GM12892 (cell line): Measurements from ENCODE around the gene AP2A2.
A peak's percentile ranks its signal among the peaks of the same experiment; 100 is the strongest.

Experiments used
- DNase-seq: peaks from one replicate; pipeline ENCODE4 v3.0.0; 2011; ENCODE audit not compliant: insufficient read length
- FAIRE-seq: peaks from 2 replicates; lab custom pipeline; 2011; peaks lifted over from hg19 to GRCh38; lab: Jason Lieb, UNC
- POLR2A ChIP-seq: IDR thresholded peaks from 2 replicates; pipeline ENCODE4 v1.6.1; 2011; ENCODE audit warnings: low read depth, low read length, control low read depth
- POLR2AphosphoS5 ChIP-seq: IDR thresholded peaks from 2 replicates; pipeline ENCODE4 v1.6.1; 2011; ENCODE audit warnings: low read depth, low read length, control low read depth
- TAF1 ChIP-seq: IDR thresholded peaks from 2 replicates; pipeline ENCODE4 v1.6.1; 2011; ENCODE audit warnings: low read depth, mild to moderate bottlenecking, control low read depth, low read length, borderline replicate concordance

Gene AP2A2

DNA sequence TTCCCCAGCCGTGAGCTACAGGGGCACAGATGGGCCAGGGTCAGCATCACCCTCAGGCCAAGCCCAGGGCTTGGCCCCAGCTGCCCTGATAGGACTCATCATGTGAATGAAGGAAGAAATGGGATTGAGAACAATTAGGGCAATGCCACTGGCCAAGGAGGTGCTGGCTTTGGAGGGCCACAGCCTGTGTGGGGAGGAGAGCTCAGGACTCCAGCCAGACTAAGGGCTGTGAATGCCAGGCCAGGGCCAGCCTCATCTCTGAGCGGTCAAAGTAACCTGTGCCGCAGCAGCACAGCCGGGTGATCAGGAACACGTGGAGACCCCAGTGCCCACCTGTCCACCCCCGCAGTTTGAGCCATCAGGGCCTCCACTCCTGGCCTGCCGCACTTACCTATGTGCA, 25.1 kb upstream of the AP2A2 start:
- DNase-seq (no peak), FAIRE-seq (no peak)
- TF ChIP-seq TAF1 = no peak
- TF ChIP-seq POLR2AphosphoS5 = no peak

DNA sequence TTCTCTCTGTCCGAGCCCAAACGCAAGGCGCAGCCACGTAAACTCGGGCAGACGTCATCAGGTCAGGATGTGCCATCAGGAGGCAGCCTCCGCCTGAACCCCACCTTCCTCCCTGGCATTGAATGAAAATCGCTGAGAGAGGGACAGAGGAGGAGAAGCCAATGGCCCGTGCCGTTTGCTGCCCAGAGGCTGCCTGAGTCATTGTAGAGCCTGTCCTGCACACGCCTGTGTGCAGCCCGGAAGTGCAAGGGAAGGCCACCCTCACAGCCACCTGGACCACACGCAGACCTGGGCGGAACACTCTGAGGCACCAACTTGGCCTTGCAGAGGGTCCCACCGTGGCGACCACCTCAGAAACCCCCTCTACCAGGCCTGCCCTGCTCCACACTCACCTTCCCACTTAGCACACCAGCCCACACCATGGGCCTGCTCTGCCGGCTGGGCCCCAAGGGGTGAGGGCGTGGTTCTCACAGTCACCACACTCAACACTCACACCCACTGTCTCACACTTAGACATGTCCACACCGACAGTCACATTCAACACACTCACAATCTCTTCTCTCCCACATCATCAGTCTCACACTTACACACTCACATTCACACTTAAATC, 24.1 kb upstream of the AP2A2 start:
- FAIRE-seq (no peak), DNase-seq (no peak)

DNA sequence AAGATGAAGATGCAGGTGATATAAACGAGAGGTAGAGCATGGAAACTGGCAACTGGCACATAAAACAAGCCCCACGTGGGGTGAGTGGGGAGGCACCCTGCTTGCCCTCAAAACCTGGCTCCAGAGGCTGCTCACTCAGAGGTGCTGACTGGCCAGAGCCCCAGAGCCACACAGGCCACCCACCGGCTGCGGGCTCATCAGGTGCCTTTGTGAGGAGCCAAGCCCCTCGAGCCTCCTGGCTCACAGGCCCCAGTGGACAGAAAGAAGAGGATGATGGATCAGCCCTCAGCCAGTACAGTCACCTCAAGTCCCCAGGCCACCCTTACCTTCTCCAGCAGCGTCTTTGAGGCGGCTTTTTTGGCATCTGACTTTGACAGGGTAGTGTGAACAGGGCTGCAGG, 21.3 kb upstream of the AP2A2 start:
- no peak for FAIRE-seq
- no peak for TF ChIP-seq POLR2A
- TF ChIP-seq POLR2AphosphoS5 = no peak
- no peak for TF ChIP-seq TAF1
- DNase-seq = no peak

More for the DNA sequence above, 24.1 kb upstream of the AP2A2 start:
- TF ChIP-seq POLR2A (no peak), TAF1 (no peak), POLR2AphosphoS5 (no peak)

DNA sequence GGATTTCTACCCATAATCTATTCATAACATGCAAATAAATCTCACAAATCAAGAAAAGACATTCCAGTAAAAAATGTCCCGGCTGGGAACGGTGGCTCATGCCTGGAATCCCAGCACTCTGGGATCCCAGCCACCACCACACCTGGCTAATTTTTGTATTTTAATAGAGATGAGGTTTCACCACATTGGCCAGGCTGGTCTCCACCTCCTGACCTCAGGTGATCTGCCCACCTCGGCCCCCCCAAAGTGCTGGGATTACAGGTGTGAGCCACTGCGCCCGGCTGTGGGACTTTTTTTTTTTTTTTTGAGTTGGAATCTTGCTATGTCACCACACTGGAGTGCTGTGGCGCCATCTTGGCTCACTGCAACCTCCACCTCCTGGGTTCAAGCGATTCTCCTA, 19.7 kb upstream of the AP2A2 start:
- FAIRE-seq (no peak), DNase-seq (no peak)
- TF ChIP-seq POLR2AphosphoS5 (no peak), TAF1 (no peak), POLR2A (no peak)

DNA sequence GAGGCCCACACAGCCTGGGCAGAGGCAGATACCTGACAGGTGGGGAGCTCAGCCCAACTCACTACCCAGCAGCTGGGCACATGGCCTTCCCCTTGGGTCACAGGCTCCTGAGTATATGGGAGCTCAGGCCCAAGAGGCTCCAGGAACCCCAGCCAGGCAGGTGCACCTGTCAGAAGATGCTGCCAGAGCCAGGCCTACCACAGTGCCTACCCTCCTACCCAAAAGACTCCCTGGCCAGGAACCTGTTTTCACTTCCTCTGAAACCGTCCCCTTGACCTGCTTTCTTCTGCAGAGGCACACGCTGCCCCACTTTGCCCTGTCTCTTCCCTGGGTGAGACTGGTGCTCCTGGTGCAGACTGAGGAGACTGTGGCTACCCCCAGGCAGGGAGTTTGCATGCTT, 18.0 kb upstream of the AP2A2 start:
- FAIRE-seq = peak; percentile 64
- DNase-seq = no peak
- TF ChIP-seq POLR2A = no peak
- no peak for TF ChIP-seq TAF1
- TF ChIP-seq POLR2AphosphoS5 = no peak

DNA sequence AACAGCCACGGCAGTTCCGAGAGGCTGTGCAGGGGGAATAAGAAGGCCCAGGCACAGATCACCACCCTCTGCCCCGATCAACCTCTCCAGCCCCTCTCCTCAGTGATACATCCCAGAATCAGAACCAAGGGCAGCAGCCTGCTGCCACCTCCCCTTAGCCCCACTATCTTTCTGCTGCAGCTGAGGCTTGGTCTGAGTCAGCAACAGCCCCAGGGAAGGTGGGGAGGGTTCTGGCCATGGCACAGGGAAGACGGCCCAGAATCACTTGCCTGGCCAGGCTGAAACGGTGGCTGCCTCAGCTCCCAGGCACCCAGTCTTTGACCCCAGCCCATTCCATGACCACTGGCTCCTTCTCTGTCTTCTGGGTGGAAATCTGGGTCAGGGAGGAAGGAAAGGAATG, 17.4 kb upstream of the AP2A2 start:
- FAIRE-seq (no peak), DNase-seq (no peak)
- TF ChIP-seq POLR2A (no peak), POLR2AphosphoS5 (no peak), TAF1 (no peak)

DNA sequence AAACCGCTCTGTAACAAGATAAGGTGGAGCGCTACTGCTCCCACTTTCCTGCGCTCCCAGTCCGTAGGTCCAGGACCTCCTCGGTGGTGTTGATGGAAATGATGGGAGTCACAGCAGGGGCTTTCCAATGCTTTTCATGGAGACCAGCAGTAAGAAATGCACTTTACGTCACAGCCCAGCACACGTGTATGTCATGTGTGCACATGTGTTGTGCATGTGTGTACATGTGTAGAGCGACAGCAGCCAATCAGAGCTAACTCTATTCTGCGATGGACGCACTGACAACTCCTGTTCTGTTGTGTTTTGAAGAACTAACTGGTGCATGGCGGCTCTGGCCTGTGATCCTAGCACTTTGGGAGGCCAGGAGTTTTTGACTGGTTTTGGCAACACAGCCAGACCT, 16.3 kb upstream of the AP2A2 start:
- TF ChIP-seq TAF1 (no peak), POLR2AphosphoS5 (no peak), POLR2A (no peak)
- FAIRE-seq (peak; percentile 5), DNase-seq (no peak)

DNA sequence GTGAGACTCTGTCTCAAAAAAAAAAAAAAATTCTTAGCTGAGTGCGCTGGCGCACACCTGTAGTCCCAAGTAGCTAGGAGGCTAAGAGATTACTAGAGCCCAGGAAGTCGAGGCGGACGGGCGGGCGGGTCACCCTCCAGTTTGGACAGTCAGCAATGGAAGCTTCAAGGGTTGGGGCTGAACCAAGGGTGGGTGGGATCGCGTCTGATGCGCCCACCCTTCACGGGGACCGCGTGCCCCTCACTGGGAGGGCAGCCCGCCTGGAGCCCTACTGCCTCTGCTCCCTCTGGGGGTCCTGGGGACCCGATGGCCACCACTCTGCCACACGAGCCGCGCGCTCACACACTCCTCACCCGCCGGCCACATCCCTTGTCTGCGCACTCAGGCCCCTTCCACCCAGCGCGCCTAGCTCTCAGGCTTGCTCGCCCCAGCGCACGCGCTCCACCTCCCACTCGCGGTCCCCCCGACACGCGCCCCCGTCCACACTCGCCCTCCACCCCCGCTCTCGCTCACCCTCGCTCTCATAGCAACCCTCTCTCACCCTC, 15.6 kb upstream of the AP2A2 start:
- TF ChIP-seq POLR2A (no peak), TAF1 (no peak)
- FAIRE-seq (no peak), DNase-seq (peak; percentile 62)

DNA sequence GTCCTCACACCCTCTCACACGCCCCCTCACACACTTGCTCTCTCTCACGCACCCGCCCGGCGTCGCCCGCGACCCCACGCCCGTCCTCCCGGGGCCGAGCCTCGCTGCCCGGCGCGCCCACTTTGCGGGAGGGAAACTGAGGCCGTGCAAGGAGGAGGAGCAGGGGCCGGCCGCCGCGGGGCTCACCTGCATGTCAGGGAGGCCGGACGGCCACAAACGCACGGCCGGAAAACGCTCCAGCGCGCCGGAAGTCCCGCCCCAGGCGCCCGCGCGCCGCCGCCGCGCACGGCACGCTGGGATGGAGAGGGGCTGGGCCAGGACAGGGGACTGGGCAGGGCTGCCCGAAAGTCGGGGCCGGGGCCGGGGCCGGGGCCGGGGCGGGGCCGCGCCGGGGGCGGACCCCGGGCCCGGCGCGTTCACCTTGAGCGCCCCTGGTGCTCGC, 15.1 kb upstream of the AP2A2 start, which contains the start of gene CHID1:
Gene CHID1 (minus strand): TSS at position 222 of the 442 bp plus-strand sequence. CDS start 5,994 bp downstream, outside the sequence.
- TF ChIP-seq POLR2AphosphoS5 (no peak), POLR2A (peak; percentile 74; the same call in 1 of the 2 replicates)
- peak; percentile 92 for FAIRE-seq
- peak; percentile 99 for DNase-seq

DNA sequence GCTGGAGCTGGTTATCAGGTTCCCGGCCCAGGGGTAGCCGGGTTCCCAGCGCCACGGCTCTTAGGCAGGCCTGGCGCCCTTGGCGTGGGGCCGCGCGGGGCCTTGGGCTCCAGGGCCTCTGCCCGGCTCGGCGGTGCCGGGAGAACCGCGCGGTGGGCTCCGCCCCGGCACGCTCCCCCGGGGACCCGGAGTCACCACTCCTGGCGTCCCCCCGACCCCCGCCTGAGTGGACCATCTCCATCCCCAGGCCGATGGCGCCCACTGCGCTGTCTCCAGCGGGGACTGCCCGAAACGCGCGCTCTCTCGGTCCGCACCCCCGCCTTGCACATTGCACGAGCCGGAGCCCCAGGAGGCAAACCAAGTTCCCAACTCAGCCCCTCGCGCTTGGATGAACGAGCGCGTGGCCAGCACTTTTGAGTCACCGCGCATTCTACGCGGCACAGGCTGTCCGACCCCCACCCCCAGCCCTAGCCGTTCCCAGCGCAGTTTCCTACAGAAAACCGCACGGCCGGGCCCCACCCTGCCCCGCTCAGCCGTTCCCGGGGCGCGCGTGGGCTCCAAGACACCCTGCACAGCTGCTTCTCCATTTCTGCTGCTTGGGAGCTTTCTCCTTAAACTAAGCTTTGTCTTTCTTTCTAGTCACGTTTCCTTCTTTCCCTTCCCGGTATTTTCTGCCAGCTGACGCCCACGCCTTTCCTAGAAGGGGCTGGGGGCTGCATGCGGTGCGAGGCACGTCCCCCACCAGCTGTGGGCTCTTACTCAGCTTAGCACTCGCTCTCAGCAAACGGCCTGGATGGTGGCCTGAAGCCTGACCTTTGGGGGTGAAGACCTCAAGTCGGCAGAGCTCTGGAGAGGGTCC, 14.4 kb upstream of the AP2A2 start:
- DNase-seq = no peak
- TF ChIP-seq POLR2A (peak; percentile 71), POLR2AphosphoS5 (no peak)
- peak; percentile 56 for FAIRE-seq

DNA sequence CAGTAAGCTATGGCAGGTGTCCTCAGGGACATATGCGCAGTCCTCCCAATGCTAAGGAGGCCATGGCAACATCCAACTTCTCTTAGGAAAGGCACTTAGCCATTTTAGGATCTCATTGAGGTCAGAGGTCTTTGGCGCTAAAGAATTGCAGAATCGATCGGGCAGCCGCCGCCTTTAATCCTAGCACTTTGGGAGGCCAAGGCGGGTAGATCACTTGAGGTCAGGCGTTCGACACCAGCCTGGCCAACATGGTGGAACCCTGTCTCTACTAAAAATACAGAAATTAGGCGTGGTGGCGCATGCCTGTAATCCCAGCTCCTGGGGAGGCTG, 13.8 kb upstream of the AP2A2 start:
- no peak for TF ChIP-seq POLR2AphosphoS5
- DNase-seq (no peak), FAIRE-seq (no peak)

DNA sequence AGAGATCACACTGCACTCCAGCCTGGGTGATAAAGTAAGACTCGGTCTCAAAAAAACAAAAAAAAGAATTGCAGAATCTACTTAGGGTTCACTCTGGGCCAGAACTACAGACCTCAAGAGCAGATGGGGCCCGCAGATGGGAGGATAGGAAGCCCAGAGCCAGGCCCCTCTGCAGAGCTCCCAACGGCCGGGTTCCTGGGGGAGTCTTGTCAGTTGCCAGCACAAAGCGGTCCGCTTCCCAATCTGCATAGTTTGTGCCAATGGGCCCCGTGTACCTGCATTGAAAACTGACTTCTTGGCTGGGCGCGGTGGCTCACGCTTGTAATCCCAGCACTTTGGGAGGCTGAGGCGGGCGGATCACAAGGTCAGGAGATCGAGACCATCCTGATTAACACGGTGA, 13.4 kb upstream of the AP2A2 start:
- TF ChIP-seq POLR2AphosphoS5 (no peak), POLR2A (no peak), TAF1 (no peak)
- FAIRE-seq (no peak), DNase-seq (no peak)
